GM12878 (cell line): Measurements from ENCODE around the gene ZNF281. TPM values are rescaled to one million over a fixed set of nuclear protein-coding genes. Genes with fewer than 3 reads are reported as not detected.

Experiments used
- ATAC-seq: fragments of 200-7000 bp; cut with Tn5 transposase; 3 replicates; pipeline ENCODE4 v1.9.1; 2020; ENCODE audit warnings: mild to moderate bottlenecking, moderate library complexity
- BruUV-seq: library from RNA; stranded (reverse); fragments of 400-500 nt; replicated peaks from 2 replicates; lab custom pipeline; 2021; lab: Mats Ljungman, UMichigan
- CTCF ChIA-PET: fragments of 300-600 bp; sonication (Branson Sonifier 250); formaldehyde crosslinking; extraction: SDS; loops from one replicate; lab custom pipeline; 2021; ENCODE audit warnings: inconsistent platforms; lab: Yijun Ruan, JAX
- POLR2A ChIA-PET: fragments of 350-600 bp; formaldehyde crosslinking; extraction: SDS; loops from one replicate; lab custom pipeline; 2021; ENCODE audit warnings: inconsistent platforms; lab: Charles Lee
- RAD21 ChIA-PET: fragments of 300-600 bp; sonication (Branson Sonifier 250); formaldehyde crosslinking; loops from one replicate; lab custom pipeline; 2023; ENCODE audit warnings: antibody characterized with exemption; ENCODE audit not compliant: unreplicated experiment; lab: Charles Lee
- SMC1A ChIA-PET: fragments of 300-600 bp; sonication (Branson Sonifier 250); formaldehyde crosslinking; loops from one replicate; lab custom pipeline; 2023; ENCODE audit not compliant: unreplicated experiment, uncharacterized antibody; lab: Charles Lee
- DNase-seq: peaks from one replicate; pipeline ENCODE4 v3.0.0-alpha.2; 2011; ENCODE audit warnings: low read depth, low spot score
- FAIRE-seq: peaks from 3 replicates; lab custom pipeline; 2011; peaks lifted over from hg19 to GRCh38; lab: Jason Lieb, UNC
- H2AFZ ChIP-seq: 2 replicates; pipeline ENCODE4 v1.6.0; 2011; ENCODE audit warnings: low read depth, low read length, control low read depth; ENCODE audit not compliant: control insufficient read depth
- H3K27ac ChIP-seq: 2 replicates; pipeline ENCODE4 v1.5.1; 2011; ENCODE audit warnings: control low read depth; ENCODE audit not compliant: control insufficient read depth, insufficient read depth
- H3K27me3 ChIP-seq, 2 experiments: replicated peaks in 1 of 2; 2 replicates each; pipeline versions ENCODE4 v1.6.0 to v1.6.1; 2011; ENCODE audit warnings: low read length in 1 of 2; ENCODE audit not compliant: control insufficient read depth in 2 of 2, insufficient read depth in 2 of 2
- H3K36me3 ChIP-seq, 2 experiments: 2 replicates each; pipeline ENCODE4 v1.5.1; 2011; ENCODE audit warnings: low read length in 1 of 2; ENCODE audit not compliant: control insufficient read depth in 2 of 2, insufficient read depth in 2 of 2
- H3K4me1 ChIP-seq: 2 replicates; pipeline ENCODE4 v1.6.1; 2011; ENCODE audit warnings: mild to moderate bottlenecking, low read length, moderate library complexity, mixed read lengths; ENCODE audit not compliant: control insufficient read depth, insufficient read depth
- H3K4me2 ChIP-seq: 2 replicates; pipeline ENCODE4 v1.6.0; 2011; ENCODE audit warnings: control low read depth; ENCODE audit not compliant: control insufficient read depth, insufficient read depth
- H3K4me3 ChIP-seq: fragments of 200-600 bp; sonication (generic); 2 replicates; pipeline ENCODE4 v1.5.1; 2016
- H3K79me2 ChIP-seq: 2 replicates; pipeline ENCODE4 v1.6.0; 2011; ENCODE audit warnings: low read length; ENCODE audit not compliant: control insufficient read depth, insufficient read depth
- H3K9ac ChIP-seq: 2 replicates; pipeline ENCODE4 v1.8.0; 2011; ENCODE audit warnings: low read length, control low read depth, mixed read lengths; ENCODE audit not compliant: control insufficient read depth, insufficient read depth
- H3K9me3 ChIP-seq: replicated peaks from 3 replicates; pipeline ENCODE4 v1.5.1; 2011; ENCODE audit warnings: mild to moderate bottlenecking, low read length; ENCODE audit not compliant: control insufficient read depth, insufficient read depth
- H4K20me1 ChIP-seq: 2 replicates; pipeline ENCODE4 v1.6.0; 2011; ENCODE audit not compliant: control insufficient read depth, insufficient read depth
- ATF2 ChIP-seq: IDR thresholded peaks from 2 replicates; pipeline ENCODE4 v1.6.1; 2012; ENCODE audit warnings: low read length, inconsistent platforms
- ATF3 ChIP-seq: IDR thresholded peaks from 2 replicates; pipeline ENCODE4 v1.6.1; 2011; ENCODE audit warnings: low read depth, mild to moderate bottlenecking, low read length, moderate library complexity, borderline replicate concordance; ENCODE audit errors: extremely low read depth
- ATF7 ChIP-seq: fragments of 450-650 bp; IDR thresholded peaks from 2 replicates; pipeline ENCODE4 v1.6.1; 2016; ENCODE audit warnings: low read depth, mild to moderate bottlenecking
- CHD2 ChIP-seq: IDR thresholded peaks from 2 replicates; pipeline ENCODE4 v1.6.1; 2011; ENCODE audit warnings: low read depth, low read length, improper control_type of control experiment, borderline replicate concordance
- CREB1 ChIP-seq: IDR thresholded peaks from 2 replicates; pipeline ENCODE4 v1.6.1; 2012; ENCODE audit warnings: low read depth, mild to moderate bottlenecking, inconsistent platforms
- EP300 ChIP-seq, 2 experiments: fragments of 150-350 bp in 1 of 2; IDR thresholded peaks; 2 replicates each; pipeline ENCODE4 v1.6.1; 2011 to 2012; ENCODE audit warnings: low read depth in 2 of 2, low read length in 2 of 2, borderline replicate concordance in 1 of 2, improper control_type of control experiment in 1 of 2, inconsistent platforms in 1 of 2; ENCODE audit not compliant: control insufficient read depth in 1 of 2
- RAD21 ChIP-seq: IDR thresholded peaks from 2 replicates; pipeline ENCODE4 v1.6.1; 2011; ENCODE audit warnings: mild to moderate bottlenecking, low read depth, low read length, moderate library complexity; ENCODE audit not compliant: insufficient read depth
- SKIL ChIP-seq: fragments of 450-650 bp; IDR thresholded peaks from 2 replicates; pipeline ENCODE4 v1.6.1; 2017; ENCODE audit warnings: mild to moderate bottlenecking, low read depth, inconsistent platforms; ENCODE audit not compliant: poor library complexity, severe bottlenecking
- SPI1 ChIP-seq: IDR thresholded peaks from 2 replicates; pipeline ENCODE4 v1.6.1; 2011; ENCODE audit warnings: low read depth, mild to moderate bottlenecking, low read length, moderate library complexity, borderline replicate concordance; ENCODE audit not compliant: insufficient read depth
- TCF12 ChIP-seq: IDR thresholded peaks from 2 replicates; pipeline ENCODE4 v1.6.1; 2011; ENCODE audit warnings: low read depth, mild to moderate bottlenecking, low read length
- ZBTB33 ChIP-seq: fragments of 450-650 bp; IDR thresholded peaks from 2 replicates; pipeline ENCODE4 v1.6.1; 2017; ENCODE audit warnings: mild to moderate bottlenecking
- WGBS: methylation state at CpG from one replicate; pipeline ENCODE4 v1.1.6; 2016; ENCODE audit warnings: low lambda C conversion rate; ENCODE audit not compliant: insufficient replicate concordance, insufficient coverage; ENCODE audit errors: missing lambda C conversion rate; 5-methylcytosine and 5-hydroxymethylcytosine counted together
- in situ Hi-C: fragments of 300-500 bp; cut with MboI; formaldehyde crosslinking; loops from 9 replicates; pipeline ENCODE4 v1.14.3; 2018; ENCODE audit warnings: mixed read lengths
- intact Hi-C: fragments of 100-400 bp; cut with micrococcal nuclease; formaldehyde crosslinking; loops from one replicate; pipeline ENCODE4 v1.14.2; 2022; ENCODE audit not compliant: unreplicated experiment
- polyA plus RNA-seq, 11 experiments: library from polyadenylated mRNA; depleted of rRNA in 4 of 11; unstranded in 6 of 11; stranded (reverse) in 5 of 11; fragments of >200 nt; fragmentation: Nextera tagmentation in 4 of 11; fragmentation: Illumina TruSeq in 1 of 11; extraction: Ambion mirVana in 4 of 11; extraction: Trizol in 1 of 11; gene quantifications; 1 replicate in 1 of 11; 2 replicates in 10 of 11; pipeline versions ENCODE4 v1.2.1 to v1.2.3, GENCODE V29; 2011 to 2016; ENCODE audit warnings: inconsistent platforms in 2 of 11, missing spikeins in 2 of 11, low read depth in 1 of 11
- total RNA-seq, 4 experiments: library from RNA; depleted of rRNA in 3 of 4; stranded (reverse); fragments of >200 nt in 3 of 4; fragmentation: Illumina TruSeq in 1 of 4; extraction: Trizol in 1 of 4; gene quantifications; 2 replicates each; pipeline versions ENCODE4 v1.2.1 to v1.2.3, GENCODE V29; 2013 to 2021
- TF ChIP-seq, protein P1 (sequence below): fragments of 450-650 bp; formaldehyde crosslinking; IDR thresholded peaks from 2 replicates; pipeline ENCODE4 v1.4.0; 2022; ENCODE audit warnings: mild to moderate bottlenecking, moderate library complexity

ZNF281 gene
- total and polyA plus RNA-seq, 10 of the 15 experiments (the other 5 are each of a cell fraction or from before 2014, with no cell fraction given) = 8.3 to 21.8 (median 15.4) TPM

GRCh38 chr1:200453553-200453905 lies 43.7 kb upstream of the ZNF281 start (continued):
- no peak for TF ChIP-seq ZBTB33
- TF ChIP-seq EP300 (IDR thresholded peaks at IDR 0.05; ENCODE audit: borderline replicate concordance in 1 of 2, control insufficient read depth in 1 of 2, low read depth in 2 of 2, low read length in 2 of 2) = no peak
- TF ChIP-seq RAD21 = no peak
- TF ChIP-seq CHD2 = no peak

DNA sequence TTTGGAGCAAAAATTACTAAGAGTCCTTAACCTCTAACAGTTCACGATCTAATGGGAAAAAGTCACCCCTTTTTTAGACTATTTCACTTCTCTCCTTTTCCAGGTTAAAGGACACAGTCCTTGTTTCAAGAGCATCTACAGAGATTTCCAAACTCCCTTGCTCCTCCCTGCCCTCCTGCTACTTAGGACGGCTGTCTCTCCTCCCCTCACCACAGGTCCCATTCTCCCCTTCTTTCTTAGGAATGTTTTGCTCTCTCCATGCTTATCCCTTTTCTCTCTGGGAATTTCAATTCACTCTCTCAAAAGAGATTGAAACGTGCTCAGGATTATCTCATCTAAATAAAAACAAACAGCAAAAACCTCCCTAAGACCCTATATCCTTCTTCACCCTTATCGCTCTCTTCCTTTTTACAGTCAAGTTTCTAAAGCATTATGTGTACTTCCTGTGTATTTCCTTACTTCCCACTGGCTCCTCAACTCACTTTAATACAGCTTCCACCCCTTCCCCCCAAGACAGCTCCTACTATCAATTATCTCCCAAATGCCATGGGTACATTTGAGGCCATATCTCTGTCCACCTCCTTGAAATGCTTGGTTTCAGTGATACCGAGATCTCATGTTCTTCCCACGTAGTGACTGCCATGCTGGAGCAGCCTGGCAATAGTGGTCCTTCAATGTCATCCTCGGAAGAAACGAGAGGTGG lies 43.2 kb upstream of the ZNF281 start:
- no peak overlapping the region for H3K9ac ChIP-seq
- H3K9me3 ChIP-seq = no peaks in the 10 kb centered on the region; the same call in 2 of the 3 replicates
- H4K20me1 ChIP-seq = no peaks in the 10 kb centered on the region
- CTCF ChIA-PET = no interaction called here
- peak overlapping the region; percentile 25 for H2AFZ ChIP-seq
- no peak overlapping the region for H3K4me3 ChIP-seq
- no peaks in the 10 kb centered on the region for H3K27me3 ChIP-seq
- H3K79me2 ChIP-seq = no peaks in the 10 kb centered on the region
- no peak overlapping the region for H3K4me2 ChIP-seq
- POLR2A ChIA-PET = no interaction called here
- DNase-seq (no peak), ATAC-seq (no peak), FAIRE-seq (no peak)
- RAD21 ChIA-PET = no interaction called here
- no TSS peak for BruUV-seq
- SMC1A ChIA-PET = no interaction called here
- no peak overlapping the region for H3K27ac ChIP-seq
- in situ Hi-C loops = no loop called here
- WGBS = 54% methylated on average over 8 of the region's 8 CpGs
- intact Hi-C loops = no loop called here
- peaks cover 11% of the 10 kb centered on the region; the same call in 1 of the 2 replicates for H3K4me1 ChIP-seq
- no peaks in the 10 kb centered on the region for H3K36me3 ChIP-seq
- TF ChIP-seq SKIL (no peak), ATF3 (no peak), TCF12 (no peak), ATF7 (no peak), ATF2 (no peak), CREB1 (no peak), SPI1 (no peak)
- TF ChIP-seq, protein P1, sequence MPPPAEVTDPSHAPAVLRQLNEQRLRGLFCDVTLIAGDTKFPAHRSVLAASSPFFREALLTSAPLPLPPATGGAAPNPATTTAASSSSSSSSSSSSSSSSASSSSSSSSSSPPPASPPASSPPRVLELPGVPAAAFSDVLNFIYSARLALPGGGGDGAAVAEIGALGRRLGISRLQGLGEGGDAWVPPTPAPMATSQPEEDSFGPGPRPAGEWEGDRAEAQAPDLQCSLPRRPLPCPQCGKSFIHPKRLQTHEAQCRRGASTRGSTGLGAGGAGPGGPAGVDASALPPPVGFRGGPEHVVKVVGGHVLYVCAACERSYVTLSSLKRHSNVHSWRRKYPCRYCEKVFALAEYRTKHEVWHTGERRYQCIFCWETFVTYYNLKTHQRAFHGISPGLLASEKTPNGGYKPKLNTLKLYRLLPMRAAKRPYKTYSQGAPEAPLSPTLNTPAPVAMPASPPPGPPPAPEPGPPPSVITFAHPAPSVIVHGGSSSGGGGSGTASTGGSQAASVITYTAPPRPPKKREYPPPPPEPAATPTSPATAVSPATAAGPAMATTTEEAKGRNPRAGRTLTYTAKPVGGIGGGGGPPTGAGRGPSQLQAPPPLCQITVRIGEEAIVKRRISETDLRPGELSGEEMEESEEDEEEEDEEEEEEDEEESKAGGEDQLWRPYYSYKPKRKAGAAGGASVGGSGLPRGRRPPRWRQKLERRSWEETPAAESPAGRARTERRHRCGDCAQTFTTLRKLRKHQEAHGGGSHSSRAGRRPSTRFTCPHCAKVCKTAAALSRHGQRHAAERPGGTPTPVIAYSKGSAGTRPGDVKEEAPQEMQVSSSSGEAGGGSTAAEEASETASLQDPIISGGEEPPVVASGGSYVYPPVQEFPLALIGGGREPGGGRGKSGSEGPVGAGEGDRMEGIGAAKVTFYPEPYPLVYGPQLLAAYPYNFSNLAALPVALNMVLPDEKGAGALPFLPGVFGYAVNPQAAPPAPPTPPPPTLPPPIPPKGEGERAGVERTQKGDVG (CRISPR knock-in tag) = no peak
